HG03460 (cell line): ENCODE data around the gene GPAT2.
"Not testable (repeated sequence)": the region's sequence is repeated elsewhere in the genome, so short reads cannot be mapped to it uniquely, and the experiment has no call there.

ENCODE experiments used
- ATAC-seq: cut with Tn5 transposase; IDR thresholded peaks from one replicate; pipeline ENCODE4 v1.9.1; 2021; ENCODE audit not compliant: unreplicated experiment

The GPAT2 gene

DNA sequence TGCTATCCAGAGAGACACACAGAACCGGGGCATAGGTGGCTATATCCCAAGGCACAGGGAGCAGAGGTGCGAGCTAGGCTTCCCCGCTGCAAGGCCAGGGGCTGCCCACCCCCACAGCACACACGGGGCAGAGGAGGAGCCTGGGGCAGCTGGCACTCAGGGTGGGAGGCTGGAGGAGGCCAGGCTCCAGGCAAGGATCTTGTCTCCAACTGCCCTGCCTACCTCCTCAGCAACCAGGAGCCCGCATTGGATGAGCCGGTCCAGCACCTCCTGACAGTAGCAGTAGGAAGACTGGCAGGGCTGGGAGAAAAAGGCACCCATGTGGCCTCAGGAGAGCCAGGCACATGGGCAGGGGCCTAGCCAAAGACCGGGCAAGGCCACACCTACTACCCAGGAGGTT, 11.0 kb downstream of the GPAT2 start:
- ATAC-seq: not testable (repeated sequence)

DNA sequence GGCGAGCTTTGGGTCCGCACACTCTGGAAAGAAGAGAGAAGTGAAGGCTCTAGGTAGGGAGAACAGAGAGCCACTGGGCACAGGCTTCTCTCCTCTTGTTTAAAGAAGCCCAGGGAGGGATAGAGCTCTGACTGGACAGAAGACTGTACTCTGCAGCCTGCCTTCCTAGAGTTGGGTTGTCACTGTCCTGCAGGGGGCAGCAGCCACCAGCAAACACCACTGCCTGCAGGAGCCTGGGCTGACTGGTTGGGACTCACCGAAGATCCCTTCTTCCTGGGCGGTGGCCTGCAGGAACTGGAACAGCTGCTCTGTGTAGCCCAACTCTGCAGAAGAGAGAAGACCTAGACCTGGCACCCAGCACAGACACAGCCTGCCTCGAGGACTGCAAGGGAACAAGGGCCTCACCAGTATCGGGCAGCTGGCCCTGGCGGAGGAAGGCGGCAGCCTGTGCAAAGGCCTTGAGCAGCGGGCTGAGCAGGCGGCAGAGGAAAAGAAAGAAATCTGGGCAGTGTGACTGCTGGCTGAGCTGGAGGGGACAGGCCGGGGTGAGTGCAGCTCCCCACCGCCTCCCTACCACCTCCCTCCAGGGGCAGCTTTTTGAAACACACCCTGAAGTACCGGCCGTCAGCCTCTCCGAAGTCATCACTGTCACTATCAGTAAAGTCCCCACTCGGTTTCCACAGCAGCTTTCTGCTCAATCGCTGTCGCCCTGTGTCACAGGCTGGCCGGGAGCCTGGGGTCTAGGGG, 11.8 kb downstream of the GPAT2 start:
- ATAC-seq: peak; percentile 73

DNA sequence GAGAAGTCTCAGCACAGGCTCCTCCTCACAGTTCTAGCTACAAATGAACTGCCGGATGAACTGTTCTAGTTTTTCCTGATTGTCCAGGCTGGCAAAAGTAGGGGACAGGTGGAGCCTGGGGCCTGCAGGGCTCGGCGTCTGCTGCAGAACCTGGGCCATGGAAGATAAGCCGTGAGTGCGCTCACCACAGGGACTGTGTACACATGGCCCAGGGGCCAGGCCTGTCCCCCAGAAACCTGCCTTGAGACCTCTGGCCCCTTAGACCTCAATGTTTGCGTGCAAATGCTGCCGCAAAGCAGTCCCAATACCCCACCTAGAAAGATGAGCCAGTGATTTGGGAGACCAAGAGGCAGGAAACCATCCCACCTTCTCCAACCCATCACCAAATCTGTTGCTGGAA, 12.6 kb downstream of the GPAT2 start:
- ATAC-seq: not testable (repeated sequence)

DNA sequence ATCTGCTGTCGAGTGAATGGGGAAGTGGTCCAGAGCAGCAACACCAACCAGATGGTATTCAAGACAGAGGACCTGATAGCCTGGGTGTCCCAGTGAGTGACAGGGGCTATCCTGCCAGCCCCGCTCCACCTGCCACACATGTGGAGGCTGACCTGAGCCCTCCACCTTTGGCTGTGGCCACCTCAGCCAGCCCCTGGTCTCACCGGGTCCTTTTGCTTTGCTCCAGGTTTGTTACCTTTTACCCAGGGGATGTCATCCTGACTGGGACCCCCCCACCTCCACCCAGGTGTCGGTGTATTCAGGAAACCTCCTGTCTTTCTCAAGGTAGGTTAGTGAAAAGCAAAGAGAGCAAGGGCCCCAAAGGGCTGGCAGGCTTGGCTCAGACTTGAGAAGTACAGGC, 13.6 kb downstream of the GPAT2 start:
- ATAC-seq: not testable (repeated sequence)

DNA sequence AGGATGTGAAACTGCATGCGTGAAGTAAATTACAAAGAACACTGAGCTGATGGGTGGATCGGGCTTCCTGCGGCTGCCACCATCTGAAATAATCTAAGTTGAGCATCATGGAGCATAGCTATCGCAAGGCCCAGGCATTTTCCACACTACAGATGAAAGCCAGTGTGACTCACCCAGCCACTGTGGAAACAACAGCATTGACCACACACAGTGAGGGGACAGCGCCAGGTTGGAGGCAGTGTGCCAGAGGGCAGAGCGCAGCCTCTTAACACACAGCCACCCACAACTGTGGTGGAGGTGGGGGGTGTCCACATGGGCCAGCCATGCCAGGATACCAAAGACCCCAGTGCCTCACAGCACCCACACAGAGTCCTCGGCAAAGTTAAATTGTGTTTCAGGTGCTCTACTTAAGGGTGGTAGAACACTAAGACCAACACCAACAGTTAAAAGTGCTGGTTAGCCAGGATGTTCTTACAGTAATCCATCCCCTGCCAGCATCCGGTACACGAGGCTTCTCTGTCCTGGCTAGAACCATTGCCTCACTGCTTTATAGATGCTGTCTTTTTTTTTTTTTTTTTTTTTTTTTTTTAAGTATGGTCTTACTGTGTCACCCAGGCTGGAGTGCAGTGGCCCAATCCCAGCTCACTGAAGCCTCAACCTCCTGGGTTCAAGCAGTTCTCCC, 14.7 kb downstream of the GPAT2 start:
- not testable (repeated sequence) for ATAC-seq

DNA sequence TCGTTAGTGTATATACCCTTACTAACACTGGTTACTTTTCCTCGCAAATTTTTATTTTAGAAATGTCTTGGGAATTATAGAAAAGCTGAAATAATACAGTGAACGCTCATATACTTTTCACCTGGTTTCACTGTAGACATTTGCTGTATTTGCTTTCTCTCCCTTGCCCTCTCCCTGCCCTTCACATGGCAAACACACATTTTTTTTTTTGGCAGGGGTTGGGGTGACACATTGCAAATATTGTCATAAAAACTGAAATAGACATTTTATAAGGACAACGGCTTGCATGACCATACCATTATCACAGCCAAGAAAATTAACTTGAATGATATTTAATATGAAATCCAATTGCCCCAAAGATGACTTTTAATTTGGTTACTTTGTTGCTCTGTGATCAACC, 18.4 kb downstream of the GPAT2 start:
- not testable (repeated sequence) for ATAC-seq

DNA sequence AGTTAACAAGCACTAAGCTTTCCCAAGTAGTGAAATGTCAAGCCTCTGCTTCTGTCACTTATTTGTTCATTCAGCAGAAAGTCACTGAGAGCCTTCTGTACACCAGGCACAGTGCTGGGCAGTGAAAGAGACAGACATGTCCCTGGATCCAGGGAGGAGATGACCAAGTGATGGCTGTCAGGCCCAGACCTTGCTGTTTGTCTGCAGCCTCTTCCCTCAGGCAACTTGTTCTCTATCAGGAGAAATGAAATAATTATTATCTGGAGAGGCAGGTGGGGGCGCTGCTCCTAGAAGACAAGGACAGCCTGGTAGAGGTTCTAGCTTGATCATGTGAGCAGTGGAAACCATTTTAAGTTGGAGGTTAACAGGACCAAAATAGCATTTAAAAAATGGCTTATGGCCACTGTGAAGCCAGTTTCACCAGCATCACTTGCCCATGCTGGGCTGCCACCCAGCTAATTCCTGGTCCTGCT, 21.9 kb downstream of the GPAT2 start:
- not testable (repeated sequence) for ATAC-seq

DNA sequence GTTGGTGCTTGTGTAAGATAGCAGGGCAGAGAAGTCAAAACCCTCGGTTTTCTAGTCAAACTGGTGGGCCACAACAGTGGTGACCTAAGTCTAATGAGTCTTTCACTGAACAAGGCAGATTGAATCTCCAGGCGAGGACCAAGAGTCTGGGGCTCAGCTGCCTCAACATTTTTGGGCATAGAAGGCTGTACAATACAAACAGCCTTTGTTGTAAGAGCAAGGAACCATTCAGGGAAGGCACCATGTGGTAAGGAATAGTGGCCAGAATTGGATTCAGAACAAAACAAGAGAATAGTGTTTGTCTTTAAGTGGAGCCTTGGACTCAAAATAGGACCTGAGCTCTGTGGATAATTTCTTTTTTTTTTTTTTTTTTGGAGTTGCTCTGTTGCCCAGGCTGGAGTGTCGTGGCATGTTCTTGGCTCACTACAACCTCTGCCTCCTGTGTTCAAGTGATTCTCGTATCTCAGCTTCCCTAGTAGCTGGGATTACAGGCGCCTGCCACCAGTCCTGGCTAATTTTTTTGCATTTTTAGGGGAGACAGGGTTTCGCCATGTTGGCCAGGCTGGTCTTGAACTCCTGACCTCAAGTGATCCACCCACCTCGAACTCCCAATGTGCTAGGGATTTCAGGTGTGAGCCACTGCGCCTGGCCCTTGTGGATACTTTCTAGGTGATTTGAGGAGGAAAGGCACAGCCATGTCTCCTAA, 22.5 kb downstream of the GPAT2 start:
- not testable (repeated sequence) for ATAC-seq

DNA sequence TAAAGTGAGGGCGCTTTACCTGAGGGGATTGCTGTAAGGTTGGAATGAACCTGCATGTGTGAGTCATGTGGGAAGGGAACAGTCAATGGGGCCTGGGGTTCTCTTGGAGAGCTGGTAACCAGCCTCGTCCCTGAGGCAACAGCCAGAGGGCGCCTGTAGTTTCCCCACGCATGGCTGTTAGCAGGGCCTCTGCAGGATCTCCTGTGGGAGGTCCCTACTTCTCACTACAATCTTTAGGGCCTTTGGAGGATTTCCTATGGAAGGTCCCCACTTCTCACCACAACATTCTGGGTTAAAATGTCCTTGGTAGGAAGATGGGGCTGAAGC, 23.6 kb downstream of the GPAT2 start:
- ATAC-seq: peak; percentile 26

DNA sequence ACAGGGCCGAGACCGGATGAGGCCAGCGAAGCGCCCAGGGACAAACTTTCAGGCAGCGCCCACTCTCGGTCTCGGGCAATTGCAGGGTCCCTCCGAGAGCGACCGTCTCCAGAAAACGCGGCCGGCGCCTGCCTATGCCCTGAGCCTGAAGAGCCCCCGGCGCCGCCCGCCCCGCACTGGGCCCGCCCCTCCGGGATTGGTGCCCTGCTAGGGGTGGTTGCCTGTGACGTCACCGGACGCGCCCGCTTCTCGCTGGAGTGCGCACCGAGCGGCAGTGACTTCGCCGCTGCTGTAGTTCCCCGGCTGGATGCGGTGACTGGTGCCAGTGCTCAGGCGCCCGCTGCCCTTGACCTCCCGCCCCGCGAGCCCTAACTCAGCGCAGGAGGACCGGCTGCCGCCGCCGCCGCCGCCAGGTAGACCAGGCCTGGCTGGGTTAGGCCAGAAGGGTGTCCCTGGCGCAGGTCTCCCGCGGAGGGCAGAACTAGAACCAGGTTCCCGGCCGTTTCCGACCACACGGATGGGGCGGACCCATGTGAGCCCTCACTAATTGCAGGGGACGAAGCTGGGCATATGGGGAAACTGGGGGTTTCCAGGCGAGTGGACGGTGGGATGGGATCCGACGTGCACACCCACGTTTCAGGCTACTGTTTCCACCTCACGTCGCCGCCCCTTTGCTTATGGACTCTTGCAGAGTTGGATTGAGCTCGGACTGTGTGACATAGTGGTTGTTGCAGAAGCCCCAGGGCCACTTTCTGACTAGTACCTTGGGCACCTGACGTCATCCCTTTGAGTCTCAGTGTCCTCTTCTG, 24.2 kb downstream of the GPAT2 start:
- peak; percentile 99 for ATAC-seq

DNA sequence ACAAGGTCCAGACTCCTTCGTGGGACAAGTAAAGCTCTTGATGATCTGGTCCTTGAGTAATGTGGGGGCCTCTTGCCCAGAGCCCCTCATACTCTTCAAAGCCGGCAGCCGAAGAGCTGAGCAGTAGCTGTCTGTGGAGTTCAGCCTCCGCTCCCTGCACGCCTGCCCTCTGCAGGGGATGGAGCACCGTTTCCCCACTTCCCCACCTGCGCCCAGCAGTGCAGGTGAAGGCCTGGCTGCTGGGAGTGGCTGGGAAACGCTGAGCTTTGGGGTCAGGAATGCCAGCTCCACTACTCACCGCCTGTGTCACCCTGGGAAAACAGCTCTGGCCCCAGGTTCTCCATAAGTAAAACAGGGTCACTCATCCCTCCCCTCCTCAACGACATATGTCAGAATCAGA, 24.9 kb downstream of the GPAT2 start:
- ATAC-seq: not testable (repeated sequence)

DNA sequence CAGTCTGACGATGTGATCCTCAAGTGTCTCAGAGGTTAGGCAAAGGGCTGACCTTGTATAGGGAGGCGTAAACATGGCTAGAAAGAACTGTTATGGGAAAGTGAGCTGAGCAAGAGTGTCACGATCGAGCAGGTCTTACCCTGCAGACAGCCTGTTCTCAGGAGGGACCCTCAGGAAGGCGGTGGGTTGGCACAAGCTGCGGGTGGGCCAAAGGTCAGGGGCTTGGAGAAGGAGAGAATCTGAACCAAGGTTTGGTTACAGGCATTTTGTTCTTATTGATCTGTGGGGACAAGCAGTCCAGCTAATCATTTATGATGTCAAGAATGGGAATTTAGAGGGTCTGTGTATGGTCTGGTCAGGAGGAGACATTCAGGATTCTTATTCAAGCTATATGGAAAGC, 26.7 kb downstream of the GPAT2 start:
- ATAC-seq: not testable (repeated sequence)

DNA sequence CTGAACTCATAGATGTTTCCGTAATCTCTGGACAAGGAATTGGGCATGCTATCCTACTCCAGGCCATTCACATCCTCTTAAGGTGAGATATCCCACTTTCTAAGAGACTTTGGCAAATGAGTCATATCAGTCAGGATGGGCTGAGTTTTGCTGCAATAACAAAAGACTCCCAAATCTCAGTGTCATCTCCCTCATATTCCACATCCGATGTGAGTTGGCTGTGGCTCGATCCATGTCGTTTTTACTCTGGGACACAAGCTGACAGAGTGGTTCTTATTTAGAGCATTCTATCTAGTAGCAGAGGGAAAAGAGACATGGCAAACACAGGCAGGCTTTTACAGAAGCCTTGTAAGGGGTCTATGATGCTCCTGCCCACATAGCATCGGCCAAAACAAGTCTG, 28.5 kb downstream of the GPAT2 start:
- not testable (repeated sequence) for ATAC-seq

DNA sequence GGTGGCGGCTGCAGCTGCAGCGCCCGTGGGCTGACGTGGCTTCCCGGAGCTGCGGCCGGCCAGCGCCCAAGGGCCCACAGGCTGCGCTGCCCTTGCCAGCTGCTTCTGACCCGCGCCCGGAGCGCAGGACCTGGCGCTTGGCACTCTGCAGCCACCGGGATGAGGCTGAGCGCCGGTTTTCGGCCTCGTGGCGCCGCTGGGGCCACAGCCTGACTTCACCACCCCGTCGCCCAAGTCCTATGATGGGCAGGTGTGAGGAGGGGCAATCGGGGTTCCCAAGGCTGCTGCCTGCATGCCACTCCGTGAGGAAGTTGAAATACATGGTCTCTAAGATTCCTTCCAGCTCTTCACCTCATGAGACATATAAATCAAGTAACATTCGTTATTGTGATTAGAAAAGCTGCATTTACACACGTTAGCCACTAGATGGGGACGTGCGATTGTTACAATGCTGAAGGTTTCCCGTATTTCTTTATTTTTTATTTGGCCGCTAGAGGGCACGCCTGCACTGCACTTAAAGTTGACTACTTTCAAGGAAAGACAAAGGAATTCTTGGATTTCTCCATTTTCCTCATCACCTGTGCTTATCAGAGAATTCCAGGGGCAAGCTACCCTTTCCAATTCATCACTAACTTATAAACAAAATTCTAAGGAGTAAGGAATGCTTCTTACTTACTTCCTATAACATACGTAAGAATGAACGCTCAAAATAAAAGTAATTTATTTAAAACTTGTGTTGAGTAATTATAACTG, 42.0 kb downstream of the GPAT2 start:
- not testable (repeated sequence) for ATAC-seq

DNA sequence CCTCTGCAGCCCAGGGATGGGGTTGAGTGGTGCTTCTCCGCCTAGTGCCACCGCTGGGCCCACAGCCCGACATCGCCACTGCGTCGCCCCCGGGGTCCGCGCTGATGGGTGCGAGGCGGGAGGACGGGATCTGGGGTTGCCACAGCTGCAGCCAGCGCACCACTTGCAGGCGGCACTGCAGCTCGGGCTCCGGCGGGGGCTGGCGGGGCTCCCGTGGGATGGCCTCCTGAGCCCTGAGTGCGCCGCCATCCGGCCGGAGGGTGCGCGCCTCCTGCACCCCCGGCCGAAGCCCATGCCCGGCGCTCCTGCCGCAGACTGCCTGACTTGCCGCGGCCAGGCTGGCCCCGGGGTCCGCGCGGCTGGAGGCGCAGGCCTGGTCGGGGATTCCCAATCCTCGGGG, 42.6 kb downstream of the GPAT2 start:
- peak; percentile 44 for ATAC-seq

DNA sequence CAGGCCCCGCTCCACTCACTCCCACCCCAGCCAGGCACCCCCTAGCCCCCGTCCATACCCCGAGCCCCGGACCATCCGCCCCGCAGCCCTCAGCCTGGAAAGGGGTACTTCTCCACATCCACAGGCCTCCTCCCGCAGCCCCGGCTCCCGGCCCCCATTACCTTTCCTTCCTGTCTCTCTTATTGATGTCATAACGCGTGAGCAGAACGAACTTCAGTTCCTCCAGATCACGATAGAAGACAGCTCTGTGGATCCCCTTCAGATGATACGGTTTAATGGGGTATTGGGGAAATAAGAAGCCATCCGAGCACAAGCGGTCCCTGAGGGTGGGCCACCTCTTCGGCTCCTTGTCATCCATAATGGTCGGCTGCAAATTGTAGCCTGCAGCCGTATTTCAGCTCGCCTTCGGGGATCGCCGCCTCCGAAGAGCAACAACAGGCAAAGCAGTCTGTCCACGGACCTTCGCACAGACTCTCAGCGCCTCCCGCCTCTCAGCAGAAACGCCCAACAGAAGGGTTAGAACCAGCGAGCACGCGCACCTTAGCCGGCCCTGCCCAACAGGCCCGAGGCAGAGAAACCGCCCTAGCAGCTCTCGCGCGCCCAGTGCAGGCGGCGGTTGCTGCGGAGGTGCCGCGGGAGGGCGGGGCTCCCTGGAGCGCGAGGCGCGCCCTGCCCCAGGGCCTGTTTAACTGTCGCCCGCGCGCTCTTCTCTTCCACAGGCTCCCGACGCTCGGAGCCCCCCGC, 43.2 kb downstream of the GPAT2 start, which contains the start of gene ANKRD36C:
ANKRD36C (minus strand) TSS at position 474 of the 744 bp plus-strand sequence; CDS start at position 358, 116 bp downstream.
- ATAC-seq: peak; percentile 90

DNA sequence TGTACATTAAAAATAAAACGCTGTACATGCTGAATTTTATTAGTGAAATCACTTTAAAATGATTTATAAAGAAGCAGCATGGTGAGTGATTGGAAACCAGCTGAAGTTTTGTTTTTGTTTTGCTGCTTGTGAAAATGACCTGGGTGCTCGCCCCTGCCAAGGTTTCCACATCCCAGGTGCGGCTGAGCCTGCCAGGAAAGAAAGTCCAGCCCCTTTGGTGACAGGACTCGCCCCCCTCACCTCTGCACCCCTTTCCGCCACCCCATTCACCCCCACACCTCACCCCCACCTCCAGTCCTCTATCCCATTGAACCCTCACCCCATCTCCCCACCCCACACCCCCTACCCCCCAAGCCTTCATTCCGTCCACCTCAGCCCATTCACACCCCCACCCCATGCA, 43.8 kb downstream of the GPAT2 start:
- ATAC-seq: not testable (repeated sequence)
